CD14-positive monocyte (primary cell): Measurements from ENCODE around the gene RCC1. TPM values are rescaled to one million over a fixed set of nuclear protein-coding genes. Genes with fewer than 3 reads are reported as not detected.
"Not testable (repeated sequence)": the region's sequence is repeated elsewhere in the genome, so short reads cannot be mapped to it uniquely, and the experiment has no call there.

ENCODE experiments used
- DNase-seq, 3 donors: peaks; one replicate each; pipeline ENCODE4 v3.0.0-alpha.2; 2011 to 2022
- H2AFZ ChIP-seq: 2 replicates; pipeline ENCODE4 v1.6.0; 2012; ENCODE audit warnings: mild to moderate bottlenecking, low read depth, low read length, inconsistent platforms; ENCODE audit not compliant: insufficient read depth, poor library complexity, severe bottlenecking
- H3K27ac ChIP-seq, 2 donors: 1 replicate in 1 of 2; 2 replicates in 1 of 2; pipeline ENCODE4 v1.5.1; 2012 to 2013; ENCODE audit warnings: low read length in 2 of 2, control low read depth in 1 of 2, inconsistent platforms in 1 of 2, low read depth in 1 of 2, mild to moderate bottlenecking in 1 of 2
- H3K27me3 ChIP-seq, 2 donors: one replicate each; pipeline versions ENCODE4 v1.6.0 to v1.6.1; 2011 to 2013; ENCODE audit warnings: low read length in 2 of 2; ENCODE audit not compliant: control insufficient read depth in 2 of 2, insufficient read depth in 2 of 2
- H3K36me3 ChIP-seq, 2 donors: replicated peaks in 1 of 2; 1 replicate in 1 of 2; 2 replicates in 1 of 2; pipeline versions ENCODE4 v1.5.1 to v1.6.1; 2012 to 2013; ENCODE audit warnings: low read length in 2 of 2, control low read depth in 1 of 2, inconsistent platforms in 1 of 2, mild to moderate bottlenecking in 1 of 2; ENCODE audit not compliant: insufficient read depth in 2 of 2, control insufficient read depth in 1 of 2
- H3K4me1 ChIP-seq, 2 donors: 1 replicate in 1 of 2; 2 replicates in 1 of 2; pipeline versions ENCODE4 v1.5.1 to v1.6.1; 2012 to 2013; ENCODE audit warnings: low read length in 2 of 2, control low read depth in 1 of 2, inconsistent platforms in 1 of 2, mild to moderate bottlenecking in 1 of 2, moderate library complexity in 1 of 2; ENCODE audit not compliant: insufficient read depth in 2 of 2, control insufficient read depth in 1 of 2
- H3K4me2 ChIP-seq: replicated peaks from 2 replicates; pipeline ENCODE3; 2012; ENCODE audit warnings: low read length, moderate library complexity, mild to moderate bottlenecking; ENCODE audit not compliant: poor library complexity, severe bottlenecking; ENCODE audit errors: extremely low read depth
- H3K4me3 ChIP-seq, 3 experiments: fragments of 200-600 bp in 1 of 3; sonication (generic) in 1 of 3; replicated peaks in 1 of 3; 1 replicate in 2 of 3; 2 replicates in 1 of 3; pipeline ENCODE4 v1.5.1; 2011 to 2013; ENCODE audit warnings: low read length in 3 of 3, mild to moderate bottlenecking in 3 of 3, control low read depth in 2 of 3, low read depth in 2 of 3, inconsistent platforms in 1 of 3, moderate library complexity in 1 of 3
- H3K79me2 ChIP-seq: 2 replicates; pipeline ENCODE4 v1.6.0; 2012; ENCODE audit warnings: mild to moderate bottlenecking, control low read depth, inconsistent platforms, low read length, moderate library complexity; ENCODE audit not compliant: insufficient read depth
- H3K9ac ChIP-seq: 2 replicates; pipeline ENCODE4 v1.6.0; 2017; ENCODE audit warnings: low read length, mild to moderate bottlenecking; ENCODE audit not compliant: insufficient read depth, poor library complexity, severe bottlenecking
- H3K9me3 ChIP-seq, 2 donors: replicated peaks in 1 of 2; 1 replicate in 1 of 2; 2 replicates in 1 of 2; pipeline versions ENCODE4 v1.5.1 to v1.6.1; 2012 to 2013; ENCODE audit warnings: low read length in 2 of 2, control low read depth in 1 of 2; ENCODE audit not compliant: control insufficient read depth in 1 of 2, insufficient read depth in 1 of 2
- H4K20me1 ChIP-seq: 2 replicates; pipeline ENCODE4 v1.6.0; 2012; ENCODE audit warnings: mild to moderate bottlenecking, low read length, control low read depth, moderate library complexity; ENCODE audit not compliant: insufficient read depth
- H3K27ac Mint-ChIP-seq, 7 donors: one replicate each; pipeline ENCODE4 v1.8.0; 2020; ENCODE audit warnings: mild to moderate bottlenecking in 7 of 7, mixed read lengths in 7 of 7, moderate library complexity in 6 of 7, inconsistent platforms in 2 of 7
- H3K27me3 Mint-ChIP-seq, 3 donors: one replicate each; pipeline ENCODE4 v1.8.0; 2021 to 2022; ENCODE audit warnings: low read depth in 3 of 3, mild to moderate bottlenecking in 3 of 3, mixed read lengths in 3 of 3, moderate library complexity in 3 of 3, inconsistent platforms in 1 of 3
- H3K36me3 Mint-ChIP-seq, 2 donors: one replicate each; pipeline ENCODE4 v1.8.0; 2020; ENCODE audit warnings: mixed read lengths in 2 of 2, inconsistent platforms in 1 of 2, mild to moderate bottlenecking in 1 of 2
- H3K4me1 Mint-ChIP-seq: one replicate; pipeline ENCODE4 v1.8.0; 2020; ENCODE audit warnings: mild to moderate bottlenecking, mixed read lengths
- H3K4me3 Mint-ChIP-seq, 2 donors: one replicate each; pipeline ENCODE4 v1.8.0; 2020; ENCODE audit warnings: mild to moderate bottlenecking in 2 of 2, mixed read lengths in 2 of 2, moderate library complexity in 1 of 2
- H3K9me3 Mint-ChIP-seq, 7 donors: one replicate each; pipeline ENCODE4 v1.8.0; 2020 to 2022; ENCODE audit warnings: mixed read lengths in 7 of 7, mild to moderate bottlenecking in 6 of 7, moderate library complexity in 6 of 7, inconsistent platforms in 2 of 7
- CTCF ChIP-seq: fragments of 200-600 bp; IDR thresholded peaks from one replicate; pipeline ENCODE4 v1.8.0; 2022; ENCODE audit warnings: antibody characterized with exemption, mild to moderate bottlenecking
- WGBS: methylation state at CpG from one replicate; pipeline ENCODE4 v1.1.5; 2013; ENCODE audit warnings: missing lambda C conversion rate; ENCODE audit not compliant: insufficient coverage; 5-methylcytosine and 5-hydroxymethylcytosine counted together
- intact Hi-C, 2 donors: fragments of 100-400 bp; cut with micrococcal nuclease; formaldehyde crosslinking; loops; one replicate each; pipeline versions ENCODE4 v1.15.0 to v1.15.1; 2023
- polyA plus RNA-seq, 3 donors: library from polyadenylated mRNA; depleted of rRNA in 1 of 3; unstranded in 2 of 3; stranded (reverse) in 1 of 3; fragments of 300-500 nt in 2 of 3; fragments of >200 nt in 1 of 3; fragmentation: Illumina TruSeq in 2 of 3; gene quantifications; 1 replicate in 2 of 3; 2 replicates in 1 of 3; pipeline ENCODE4 v1.2.3, GENCODE V29; 2012 to 2021

The RCC1 gene
- polyA plus RNA-seq, 3 donors = 8.7 to 10.6 (median 10.1) TPM

GRCh38 chr1:28512058-28512611 lies 6.3 kb downstream of the RCC1 start:
- Histone ChIP-seq H3K36me3 (peaks cover 55 to 71% of the 10 kb centered on the region in 2 donors), H3K9me3 (no peaks in the 10 kb centered on the region), H4K20me1 (peaks cover 81% of the 10 kb centered on the region), H3K4me2 (no peak overlapping the region), H3K4me1 (peaks cover 35 to 40% of the 10 kb centered on the region in 2 donors), H3K9ac (no peak overlapping the region), H3K27me3 (no peaks in the 10 kb centered on the region), H3K79me2 (peaks cover 62% of the 10 kb centered on the region), H3K27ac (no peak overlapping the region), H3K4me3 (no peak overlapping the region), H2AFZ (no peak overlapping the region)
- H3K4me1 Mint-ChIP-seq = peaks cover 51% of the 10 kb centered on the region
- no peak for DNase-seq
- H3K27ac Mint-ChIP-seq = peak overlapping the region in 5 of 7 donors; percentile 13 to 80 (median 58)
- 79% methylated on average over 2 of the region's 7 CpGs for WGBS
- no peak overlapping the region for H3K4me3 Mint-ChIP-seq
- TF ChIP-seq CTCF = no peak
- H3K9me3 Mint-ChIP-seq = no peaks in the 10 kb centered on the region
- no peaks in the 10 kb centered on the region for H3K27me3 Mint-ChIP-seq
- peaks cover 45 to 69% of the 10 kb centered on the region in 2 donors for H3K36me3 Mint-ChIP-seq
- intact Hi-C loops = loop anchor here in 1 of 2 donors (10.0 kb wide), 1 partner anchor 223 kb away; the partner anchor contains the start of gene YTHDF2

- not testable (repeated sequence) for H3K4me3 ChIP-seq, H3K4me3 Mint-ChIP-seq, H2AFZ ChIP-seq, H3K27me3 ChIP-seq, H3K9ac ChIP-seq, H3K27ac ChIP-seq, DNase-seq, H3K27me3 Mint-ChIP-seq, H3K9me3 Mint-ChIP-seq, H3K9me3 ChIP-seq, H3K4me2 ChIP-seq
- peaks cover 26 to 34% of the 10 kb centered on the region in 2 donors for H3K4me1 ChIP-seq
- peaks cover 49% of the 10 kb centered on the region for H3K79me2 ChIP-seq
- peaks cover 68% of the 10 kb centered on the region for H4K20me1 ChIP-seq
- Mint-ChIP-seq H3K27ac (peak overlapping the region in 2 of 7 donors; percentile 40 to 62), H3K36me3 (peaks cover 34 to 57% of the 10 kb centered on the region in 2 donors), H3K4me1 (peaks cover 45% of the 10 kb centered on the region)
- intact Hi-C loops = loop anchor here in 1 of 2 donors (10.0 kb wide), 1 partner anchor 220 kb away; the partner anchor contains the start of gene YTHDF2
- WGBS = 88% methylated on average over 3 of the region's 13 CpGs
- H3K36me3 ChIP-seq = peaks cover 41 to 54% of the 10 kb centered on the region in 2 donors
Observed at GRCh38 chr1:28514445-28514933, 8.6 kb downstream of the RCC1 start.
